HEK293T (cell line): Measurements from ENCODE around the gene CAMKMT.

Experiments used
- CTCF ChIA-PET: fragments of 350-600 bp; formaldehyde crosslinking; extraction: SDS; loops from one replicate; lab custom pipeline; 2021; ENCODE audit warnings: antibody characterized with exemption, inconsistent platforms; lab: Yijun Ruan, JAX
- POLR2A ChIA-PET: fragments of 350-600 bp; formaldehyde crosslinking; extraction: SDS; loops from one replicate; lab custom pipeline; 2020; ENCODE audit warnings: antibody characterized with exemption, inconsistent platforms; lab: Yijun Ruan, JAX
- DNase-seq: peaks from one replicate; pipeline ENCODE4 v3.0.0; 2012; ENCODE audit warnings: mixed read lengths; ENCODE audit errors: extremely low spot score
- ARNT ChIP-seq: fragments of 450-650 bp; IDR thresholded peaks from 2 replicates; pipeline ENCODE4 v1.6.1; 2017; ENCODE audit warnings: mild to moderate bottlenecking
- BHLHE40 ChIP-seq: fragments of 450-650 bp; IDR thresholded peaks from 2 replicates; pipeline ENCODE4 v1.6.1; 2016; ENCODE audit warnings: mild to moderate bottlenecking, moderate library complexity, borderline replicate concordance
- CTBP1 ChIP-seq: fragments of 450-650 bp; IDR thresholded peaks from 2 replicates; pipeline ENCODE4 v1.6.1; 2016; ENCODE audit warnings: borderline replicate concordance
- ELF4 ChIP-seq: fragments of 450-650 bp; IDR thresholded peaks from 2 replicates; pipeline ENCODE4 v1.6.1; 2017; ENCODE audit warnings: antibody characterized with exemption
- FOXA1 ChIP-seq: fragments of 450-650 bp; IDR thresholded peaks from 2 replicates; pipeline ENCODE4 v1.6.1; 2016; ENCODE audit warnings: mild to moderate bottlenecking
- FOXK2 ChIP-seq: fragments of 450-650 bp; IDR thresholded peaks from 2 replicates; pipeline ENCODE4 v1.6.1; 2016; ENCODE audit warnings: mild to moderate bottlenecking
- FOXM1 ChIP-seq: fragments of 450-650 bp; IDR thresholded peaks from 2 replicates; pipeline ENCODE4 v1.6.1; 2017; ENCODE audit warnings: mild to moderate bottlenecking, borderline replicate concordance
- HDGF ChIP-seq: fragments of 450-650 bp; IDR thresholded peaks from 2 replicates; pipeline ENCODE4 v1.6.1; 2017; ENCODE audit warnings: antibody characterized with exemption, borderline replicate concordance
- L3MBTL2 ChIP-seq: fragments of 450-650 bp; conservative IDR thresholded peaks from 2 replicates; pipeline ENCODE4 v1.6.1; 2016; ENCODE audit warnings: mild to moderate bottlenecking
- LEF1 ChIP-seq: fragments of 450-650 bp; IDR thresholded peaks from 2 replicates; pipeline ENCODE4 v1.6.1; 2017; ENCODE audit warnings: mild to moderate bottlenecking, borderline replicate concordance
- NFRKB ChIP-seq: fragments of 450-650 bp; IDR thresholded peaks from 2 replicates; pipeline ENCODE4 v1.6.1; 2016; ENCODE audit warnings: mild to moderate bottlenecking, moderate library complexity
- PKNOX1 ChIP-seq: fragments of 450-650 bp; IDR thresholded peaks from 2 replicates; pipeline ENCODE4 v1.6.1; 2016
- SP1 ChIP-seq: fragments of 450-650 bp; IDR thresholded peaks from 2 replicates; pipeline ENCODE4 v1.6.1; 2017
- SUZ12 ChIP-seq: fragments of 450-650 bp; IDR thresholded peaks from 2 replicates; pipeline ENCODE4 v1.6.1; 2016; ENCODE audit warnings: mild to moderate bottlenecking
- TARDBP ChIP-seq: fragments of 450-650 bp; IDR thresholded peaks from 2 replicates; pipeline ENCODE4 v1.6.1; 2016
- ZNF384 ChIP-seq: fragments of 450-650 bp; IDR thresholded peaks from 2 replicates; pipeline ENCODE4 v1.6.1; 2016

CAMKMT gene

GRCh38 chr2:44787663-44788062 lies 425.9 kb downstream of the CAMKMT start:
- CTCF ChIA-PET: interaction anchor here (0.6 kb wide), 1 partner anchor 171 kb away, joined by 3 read pairs; no protein-coding TSS in a partner anchor
- TF ChIP-seq HDGF (no peak), TARDBP (no peak), LEF1 (no peak), FOXM1 (no peak), CTBP1 (no peak), BHLHE40 (no peak)
- POLR2A ChIA-PET: no interaction called here
- no peak for DNase-seq

- CTCF ChIA-PET: no interaction called here
- POLR2A ChIA-PET: no interaction called here
- TF ChIP-seq ZNF384 (no peak), L3MBTL2 (no peak), SUZ12 (no peak), TARDBP (no peak), CTBP1 (no peak), BHLHE40 (no peak), FOXK2 (no peak), FOXA1 (no peak)
Observed at GRCh38 chr2:44789446-44789845, 427.7 kb downstream of the CAMKMT start.

GRCh38 chr2:44789971-44790721 lies 428.4 kb downstream of the CAMKMT start:
- DNase-seq: no peak
- CTCF ChIA-PET: interaction anchor here (0.6 kb wide), 1 partner anchor 126 kb away, joined by 3 read pairs; no protein-coding TSS in a partner anchor
- TF ChIP-seq LEF1 (no peak), ELF4 (no peak), ARNT (no peak), SUZ12 (no peak), NFRKB (no peak), FOXA1 (no peak), SP1 (no peak), PKNOX1 (no peak), ZNF384 (no peak), HDGF (no peak), CTBP1 (no peak), BHLHE40 (no peak)
- POLR2A ChIA-PET: no interaction called here

More at GRCh38 chr2:44789446-44789845, 427.7 kb downstream of the CAMKMT start:
- no peak for DNase-seq

GRCh38 chr2:44793322-44793870 lies 431.6 kb downstream of the CAMKMT start:
- ChIA-PET CTCF (interaction anchor here (0.7 kb wide), 1 partner anchor 15 kb away, joined by 6 read pairs; no protein-coding TSS in a partner anchor), POLR2A (no interaction called here)
- no peak for DNase-seq
- TF ChIP-seq ELF4 (no peak), ZNF384 (0 out of 2 replicates have a peak, but pooled peaks have one; percentile 28)

GRCh38 chr2:44796771-44797170 lies 435.0 kb downstream of the CAMKMT start:
- TF ChIP-seq FOXM1: no peak
- TF ChIP-seq TARDBP: no peak
- TF ChIP-seq LEF1: no peak
- TF ChIP-seq SP1: no peak
- TF ChIP-seq BHLHE40: no peak
- TF ChIP-seq SUZ12: no peak
- TF ChIP-seq ZNF384: no peak
- TF ChIP-seq ELF4: no peak
- no peak for TF ChIP-seq PKNOX1
- no peak for TF ChIP-seq NFRKB
- TF ChIP-seq CTBP1: no peak
- TF ChIP-seq FOXA1: no peak
- TF ChIP-seq L3MBTL2: no peak
- TF ChIP-seq ARNT: no peak
- no peak for TF ChIP-seq HDGF
- TF ChIP-seq FOXK2: no peak
- no peak for DNase-seq
- ChIA-PET CTCF (no interaction called here), POLR2A (no interaction called here)

GRCh38 chr2:44798139-44798659 lies 436.5 kb downstream of the CAMKMT start:
- no peak for TF ChIP-seq TARDBP
- TF ChIP-seq PKNOX1: no peak
- no peak for TF ChIP-seq SP1
- no peak for TF ChIP-seq SUZ12
- TF ChIP-seq L3MBTL2: no peak
- TF ChIP-seq CTBP1: no peak
- no peak for TF ChIP-seq FOXA1
- CTCF ChIA-PET: no interaction called here
- POLR2A ChIA-PET: no interaction called here
- DNase-seq: no peak
